GM21737 (cell line): Measurements from ENCODE around the gene PIK3CD.
"Not testable (repeated sequence)": the region's sequence is repeated elsewhere in the genome, so short reads cannot be mapped to it uniquely, and the experiment has no call there.

Experiments used
- ATAC-seq: cut with Tn5 transposase; IDR thresholded peaks from one replicate; pipeline ENCODE4 v1.9.1; 2021; ENCODE audit warnings: mild to moderate bottlenecking, moderate library complexity; ENCODE audit not compliant: unreplicated experiment

PIK3CD gene

GRCh38 chr1:9731051-9731537 is 79.6 kb downstream of the PIK3CD start:
- no peak for ATAC-seq

DNA sequence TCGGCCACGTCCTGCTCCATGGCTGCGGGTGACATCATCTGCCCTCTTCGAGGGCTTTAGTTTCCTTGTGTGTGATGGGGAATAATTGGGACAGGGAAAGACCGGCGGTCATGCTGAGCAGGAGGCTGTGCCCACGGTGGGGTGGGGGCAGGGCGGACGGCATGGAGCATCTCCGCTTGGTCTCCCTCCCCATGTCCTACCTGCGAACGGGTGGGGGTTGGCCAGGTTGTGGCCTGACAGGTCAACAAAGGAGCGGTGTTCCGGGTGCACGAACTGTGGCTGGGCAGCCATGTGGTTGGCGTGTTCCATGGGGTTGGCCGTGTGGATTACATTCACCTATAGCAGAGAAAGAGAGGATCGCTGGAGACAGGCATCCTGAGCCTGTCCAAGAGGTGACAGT is 80.0 kb downstream of the PIK3CD start:
- no peak for ATAC-seq

DNA sequence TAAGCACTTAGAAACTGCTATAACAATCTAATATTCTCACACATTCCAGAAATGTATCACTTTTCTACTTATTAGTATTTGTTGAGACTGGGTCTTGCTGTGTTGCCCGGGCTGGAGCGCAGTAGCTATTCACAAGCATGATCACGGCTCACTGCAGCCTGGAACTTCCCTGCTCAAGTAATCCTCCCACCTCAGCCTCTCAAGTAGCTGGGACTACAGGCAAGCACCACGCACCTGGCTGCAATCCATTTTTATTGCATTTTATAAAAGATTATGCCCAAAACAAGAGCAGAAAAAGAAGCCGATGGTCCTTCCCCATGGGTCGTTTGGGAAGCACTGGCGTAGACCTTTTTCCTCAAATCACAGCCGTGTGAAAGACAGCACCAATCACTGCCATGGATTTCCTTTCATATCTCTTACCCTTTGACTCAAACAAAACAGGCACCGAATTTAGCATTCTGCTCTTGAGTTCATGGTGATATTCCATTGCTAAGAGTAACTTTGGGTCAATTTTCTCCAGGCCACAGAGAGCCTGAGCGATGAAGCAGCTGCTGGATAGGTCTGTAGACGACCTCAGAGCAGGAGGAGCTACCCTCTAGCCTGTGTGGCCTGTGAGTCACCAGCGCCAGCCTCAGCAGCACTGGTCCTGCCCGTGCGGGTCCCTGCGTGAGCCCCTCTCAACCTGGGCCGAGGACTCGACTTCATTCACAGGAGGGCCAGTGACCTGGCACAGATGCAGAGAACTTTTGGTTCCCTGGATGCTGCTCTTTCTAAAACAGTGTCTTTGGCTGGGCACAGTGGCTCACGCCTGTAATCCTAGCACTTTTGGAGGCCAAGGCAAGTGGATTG is 80.8 kb downstream of the PIK3CD start:
- no peak for ATAC-seq

DNA sequence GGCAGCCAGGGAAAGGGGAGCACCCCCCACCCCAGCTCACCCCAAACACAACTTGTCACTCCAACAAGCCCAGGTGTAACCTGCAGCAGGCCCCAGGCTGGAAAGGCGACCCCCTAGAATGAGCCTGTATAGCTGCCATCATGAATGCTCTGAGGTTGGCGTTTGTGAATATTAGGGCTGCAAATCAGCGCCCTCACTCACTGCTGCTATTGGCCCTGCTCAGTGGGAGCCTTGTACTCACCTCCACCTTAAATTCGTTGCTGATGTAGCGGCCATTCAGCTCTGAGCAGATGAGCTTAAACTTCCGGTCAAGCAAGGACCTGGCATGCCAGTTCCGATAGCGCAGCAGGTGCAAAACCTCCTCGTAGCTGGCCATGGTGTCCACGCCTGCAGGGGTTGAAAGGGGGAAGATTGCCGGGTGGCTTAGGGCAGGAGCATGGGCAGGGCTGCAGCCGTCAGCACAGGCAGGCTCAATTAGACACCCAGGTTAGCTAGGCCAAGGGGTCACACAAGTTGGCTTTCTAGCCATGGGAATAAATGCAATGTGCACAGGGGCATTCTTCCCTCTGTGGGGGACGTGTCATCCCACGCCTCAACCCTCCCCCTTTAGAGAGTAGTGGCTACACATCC is 81.7 kb downstream of the PIK3CD start:
- ATAC-seq: no peak

DNA sequence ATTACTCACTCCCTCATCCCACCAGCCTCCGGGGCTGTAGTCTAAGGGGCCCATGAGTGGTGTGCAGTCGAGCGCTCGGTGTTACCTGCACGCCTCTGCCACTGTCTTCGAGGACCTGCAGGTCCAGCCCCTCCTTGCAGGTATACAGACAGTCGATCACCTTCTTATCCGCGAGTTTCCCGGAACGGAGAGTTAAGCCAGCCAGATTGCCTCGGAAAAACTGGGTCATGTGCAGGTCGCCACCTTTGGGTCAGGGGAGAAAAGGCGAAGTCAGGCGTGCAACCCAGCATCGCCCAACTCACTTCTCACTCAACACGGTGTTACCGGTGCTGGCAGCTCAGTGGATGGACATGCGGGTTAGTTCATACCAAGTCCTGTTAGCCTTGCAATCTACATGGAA is 84.3 kb downstream of the PIK3CD start:
- no peak for ATAC-seq

- ATAC-seq: no peak
These were observed 84.7 kb downstream of the PIK3CD start for GRCh38 chr1:9736241-9736640.

- ATAC-seq: no peak
These were observed 85.5 kb downstream of the PIK3CD start for GRCh38 chr1:9737057-9737456.

GRCh38 chr1:9737671-9738070 is 86.1 kb downstream of the PIK3CD start:
- no peak for ATAC-seq

DNA sequence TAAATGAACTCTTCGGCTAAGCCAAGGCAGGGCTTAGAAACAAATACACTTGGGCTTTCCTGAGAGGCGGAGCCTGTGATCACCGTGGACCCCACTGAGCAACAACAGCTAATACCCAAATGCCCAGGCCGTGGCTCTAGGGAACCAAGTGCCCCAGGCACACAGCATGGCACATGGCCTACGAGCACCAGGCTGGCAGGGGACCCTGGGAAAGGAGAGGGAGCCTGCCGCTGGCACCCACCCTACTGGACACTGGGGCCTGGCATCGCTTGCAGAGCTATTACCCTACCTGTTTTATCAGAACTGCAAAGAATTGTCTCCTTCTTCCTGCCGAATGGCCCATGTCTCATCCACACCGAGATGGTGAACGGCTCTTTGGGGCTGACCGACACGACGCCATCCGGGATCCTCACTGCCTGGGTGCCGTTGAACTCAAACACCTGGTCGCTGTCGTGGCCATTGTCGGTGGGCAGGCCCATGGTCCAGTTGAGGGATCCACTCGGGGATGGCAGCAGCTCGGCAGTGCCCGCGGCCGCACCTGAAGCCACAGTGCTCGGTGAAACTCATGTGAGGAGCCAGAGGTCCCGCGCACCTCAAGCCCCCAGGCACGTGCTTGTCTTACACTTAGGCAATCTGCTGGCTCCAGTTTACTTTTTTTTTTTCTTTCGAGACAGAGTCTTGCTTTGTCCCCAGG is 92.7 kb downstream of the PIK3CD start:
- ATAC-seq: no peak

- no peak for ATAC-seq
These were observed 94.7 kb downstream of the PIK3CD start for GRCh38 chr1:9746211-9746610.

GRCh38 chr1:9746651-9747050 is 95.1 kb downstream of the PIK3CD start:
- ATAC-seq: no peak

DNA sequence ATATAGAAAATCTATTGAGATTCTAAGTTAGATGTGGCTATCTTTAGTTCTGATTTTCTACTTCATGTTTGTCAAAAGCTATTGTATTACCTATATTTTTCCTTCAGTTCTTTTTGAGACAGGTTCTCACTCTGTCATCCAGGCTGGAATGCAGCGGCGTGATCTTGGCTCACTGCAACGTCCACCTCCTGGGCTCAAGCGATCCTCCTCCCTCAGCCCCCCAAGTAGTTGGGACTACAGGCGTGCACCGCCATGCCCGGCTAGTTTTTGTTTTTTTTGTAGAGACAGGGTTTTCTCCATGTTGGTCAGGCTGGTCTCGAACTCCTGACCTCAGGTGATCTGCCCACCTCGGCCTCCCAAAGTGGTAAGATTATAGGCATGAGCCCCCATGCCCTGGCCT is 96.9 kb downstream of the PIK3CD start:
- not testable (repeated sequence) for ATAC-seq

DNA sequence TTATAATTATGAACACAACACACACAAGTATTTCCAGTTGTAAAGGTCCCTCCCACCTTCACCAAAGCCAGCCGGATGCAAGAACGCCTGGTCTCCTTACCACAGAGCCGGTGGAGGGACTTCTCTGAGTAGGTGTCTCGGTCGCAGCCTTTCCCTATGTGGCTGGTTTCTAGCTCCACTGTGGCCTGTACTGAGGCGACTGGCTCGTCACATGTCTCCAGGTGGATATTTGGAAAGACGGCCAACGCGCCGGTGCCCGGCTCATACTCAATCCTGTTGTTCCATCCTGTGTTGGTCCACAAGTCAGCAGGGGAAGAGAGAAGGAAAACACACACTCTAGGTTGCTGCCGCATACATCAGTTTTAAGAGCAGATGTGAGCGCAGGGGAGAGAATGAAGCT is 97.8 kb downstream of the PIK3CD start:
- no peak for ATAC-seq

- no peak for ATAC-seq
These were observed 100.4 kb downstream of the PIK3CD start for GRCh38 chr1:9751971-9752370.

GRCh38 chr1:9753121-9753531 is 101.6 kb downstream of the PIK3CD start:
- ATAC-seq: no peak

DNA sequence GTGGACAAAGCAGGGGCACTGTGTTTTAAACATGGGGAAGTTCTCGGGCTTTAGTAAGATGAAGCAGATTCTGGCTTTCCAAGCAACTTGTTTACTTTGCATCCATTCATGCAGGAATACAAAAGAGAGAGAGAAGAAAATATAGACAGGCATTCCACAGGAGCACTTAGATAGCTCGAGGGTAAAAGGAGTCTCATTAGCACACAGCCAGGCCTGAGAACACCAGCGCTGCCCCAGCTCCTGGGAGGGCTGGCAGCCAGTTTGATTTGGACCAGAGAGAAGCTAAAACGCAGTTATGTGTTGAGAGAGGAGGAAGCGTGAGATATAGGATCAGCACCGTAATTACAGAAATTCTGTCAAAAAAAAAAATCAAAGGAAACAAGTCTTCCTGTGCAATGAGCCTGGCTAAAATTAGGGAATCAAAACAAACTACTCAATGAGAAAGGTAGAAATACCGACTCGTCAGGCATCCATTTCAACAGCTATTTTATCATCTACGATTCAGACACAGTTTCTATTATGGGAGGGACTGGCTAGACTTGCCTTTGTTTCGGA is 104.0 kb downstream of the PIK3CD start:
- ATAC-seq: no peak

DNA sequence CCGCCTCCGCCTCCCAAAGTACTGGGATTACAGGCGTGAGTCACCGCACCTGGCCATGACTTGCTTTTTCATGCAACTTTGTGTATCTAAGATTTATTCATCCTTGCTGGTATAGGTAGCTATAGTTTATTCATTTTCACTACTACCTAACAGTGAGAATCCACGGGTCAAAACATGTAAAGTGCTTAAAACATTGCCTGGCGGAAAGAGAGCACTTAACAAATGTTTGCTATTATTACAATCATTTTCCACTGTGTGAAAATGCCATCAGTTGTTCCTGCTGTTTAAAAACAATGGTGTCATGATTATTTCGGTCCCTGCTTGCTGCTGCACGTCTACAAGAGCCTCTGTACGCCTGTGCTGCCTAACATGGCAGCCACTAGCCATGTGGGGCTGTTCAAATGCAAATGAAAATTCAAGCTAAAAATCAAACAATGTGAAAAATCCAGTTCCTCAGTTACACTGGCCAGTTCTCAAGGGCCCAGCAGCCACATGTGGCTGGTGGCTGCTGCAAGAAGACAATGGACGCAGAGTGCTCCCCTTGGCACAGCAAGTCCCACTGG is 107.1 kb downstream of the PIK3CD start:
- no peak for ATAC-seq

- ATAC-seq: no peak
These were observed 108.4 kb downstream of the PIK3CD start for GRCh38 chr1:9759939-9760338.

DNA sequence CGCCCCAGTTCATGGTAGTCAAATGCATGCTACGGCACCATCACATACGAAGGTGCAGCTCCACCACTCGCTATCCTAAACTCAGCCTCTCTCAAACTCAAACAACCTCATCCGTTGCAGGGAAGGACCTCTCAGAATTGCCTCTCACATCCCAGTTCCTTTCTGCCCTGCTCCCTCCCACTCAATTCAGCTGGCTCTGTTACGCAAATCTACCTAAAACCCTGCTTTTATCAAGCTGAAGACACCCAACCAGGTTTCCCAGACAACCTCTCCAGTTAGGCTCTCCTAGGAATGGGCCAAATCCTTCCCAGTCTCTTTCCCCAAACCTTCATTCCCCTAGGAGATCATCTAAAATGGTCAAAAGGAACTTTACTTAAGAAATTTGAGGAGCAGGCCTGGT is 109.3 kb downstream of the PIK3CD start:
- no peak for ATAC-seq

DNA sequence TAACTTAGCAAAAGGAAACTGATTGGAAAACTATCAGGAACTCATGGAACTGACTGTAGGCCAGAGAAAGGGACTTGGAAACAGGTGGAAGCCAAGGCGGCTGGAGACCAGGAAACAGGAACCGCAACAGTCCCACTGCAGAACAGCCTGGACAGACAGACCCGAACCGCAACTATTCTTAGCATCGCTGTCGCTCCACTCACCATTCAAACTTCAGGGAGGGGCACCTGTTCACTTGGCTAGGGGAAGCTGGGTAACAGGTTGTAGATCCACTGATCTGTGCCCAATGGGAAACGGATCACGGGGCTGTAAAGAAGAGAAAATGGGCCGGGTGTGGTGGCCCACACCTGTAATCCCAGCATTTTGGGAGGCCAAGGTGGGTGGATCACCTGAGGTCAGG is 110.3 kb downstream of the PIK3CD start:
- ATAC-seq: no peak

DNA sequence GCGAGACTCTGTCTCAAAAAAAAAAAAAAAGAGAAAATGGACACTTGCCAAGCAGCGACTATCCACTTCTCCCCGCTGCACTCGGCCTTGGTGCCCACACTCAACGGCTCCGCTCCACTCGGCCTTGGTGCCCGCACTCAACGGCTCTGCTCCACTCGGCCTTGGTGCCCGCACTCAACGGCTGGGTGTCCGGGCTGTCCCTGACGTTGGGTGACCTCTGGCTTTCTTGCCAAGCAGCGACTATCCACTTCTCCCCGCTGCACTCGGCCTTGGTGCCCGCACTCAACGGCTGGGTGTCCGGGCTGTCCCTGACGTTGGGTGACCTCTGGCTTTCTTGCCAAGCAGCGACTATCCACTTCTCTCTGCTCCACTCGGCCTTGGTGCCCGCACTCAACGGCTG is 110.9 kb downstream of the PIK3CD start:
- not testable (repeated sequence) for ATAC-seq
